Loucy (cell line): ENCODE data around the gene TMEM131.

Experiments
- H2AFZ ChIP-seq: fragments of 200-600 bp; sonication (generic); 2 replicates; pipeline ENCODE4 v1.6.0; 2016; ENCODE audit warnings: antibody characterized with exemption, mild to moderate bottlenecking, low read length, moderate library complexity
- H3F3A ChIP-seq: fragments of 200-600 bp; 2 replicates; pipeline ENCODE4 v1.6.0; 2016; ENCODE audit warnings: antibody characterized with exemption, low read depth, mild to moderate bottlenecking
- H3K27me3 ChIP-seq: fragments of 200-600 bp; sonication (generic); 2 replicates; pipeline ENCODE4 v1.6.1; 2014; ENCODE audit warnings: low read length, mild to moderate bottlenecking; ENCODE audit not compliant: insufficient read depth, poor library complexity, severe bottlenecking
- H3K36me3 ChIP-seq: fragments of 200-600 bp; sonication (generic); 2 replicates; pipeline ENCODE4 v1.6.1; 2016; ENCODE audit warnings: low read length; ENCODE audit not compliant: insufficient read depth
- H3K4me1 ChIP-seq: fragments of 200-600 bp; sonication (generic); 2 replicates; pipeline ENCODE4 v1.5.1; 2014; ENCODE audit warnings: low read length, mild to moderate bottlenecking; ENCODE audit not compliant: insufficient read depth, poor library complexity, severe bottlenecking
- H3K4me2 ChIP-seq: fragments of 200-600 bp; sonication (generic); 2 replicates; pipeline ENCODE4 v1.6.0; 2014; ENCODE audit warnings: antibody characterized with exemption, low read length, low read depth, mild to moderate bottlenecking; ENCODE audit not compliant: poor library complexity, severe bottlenecking
- H3K4me3 ChIP-seq: fragments of 200-600 bp; sonication (generic); 2 replicates; pipeline ENCODE4 v1.5.1; 2014; ENCODE audit warnings: low read length, mild to moderate bottlenecking, mixed read lengths; ENCODE audit not compliant: poor library complexity, severe bottlenecking
- H3K79me2 ChIP-seq: fragments of 200-600 bp; sonication (generic); 2 replicates; pipeline ENCODE4 v1.6.1; 2014; ENCODE audit warnings: low read length; ENCODE audit not compliant: insufficient read depth
- H3K9ac ChIP-seq: fragments of 200-600 bp; sonication (generic); 2 replicates; pipeline ENCODE4 v1.6.0; 2014; ENCODE audit warnings: mild to moderate bottlenecking, low read depth, low read length, moderate library complexity; ENCODE audit not compliant: poor library complexity, severe bottlenecking
- H3K9me2 ChIP-seq: fragments of 200-600 bp; sonication (generic); replicated peaks from 2 replicates; pipeline ENCODE4 v1.6.1; 2016; ENCODE audit warnings: low read depth, low read length, mixed read lengths
- H3K9me3 ChIP-seq: fragments of 200-600 bp; sonication (generic); 2 replicates; pipeline ENCODE4 v1.6.1; 2014; ENCODE audit warnings: mild to moderate bottlenecking, antibody characterized with exemption, low read length, low read depth; ENCODE audit not compliant: insufficient read depth
- H4K20me1 ChIP-seq: fragments of 200-600 bp; sonication (generic); 2 replicates; pipeline ENCODE4 v1.6.0; 2014; ENCODE audit warnings: antibody characterized with exemption, low read length, mild to moderate bottlenecking; ENCODE audit not compliant: insufficient read depth, poor library complexity, severe bottlenecking
- CTCF ChIP-seq: fragments of 200-600 bp; sonication (generic); conservative IDR thresholded peaks from 2 replicates; pipeline ENCODE4 v1.5.1; 2014; ENCODE audit warnings: mild to moderate bottlenecking, antibody characterized with exemption, low read length
- EZH2phosphoT487 ChIP-seq: fragments of 200-600 bp; IDR thresholded peaks from 2 replicates; pipeline ENCODE4 v1.6.1; 2018; ENCODE audit warnings: antibody characterized with exemption, mild to moderate bottlenecking, moderate library complexity, borderline replicate concordance

The TMEM131 gene

GRCh38 chr2:98006378-98006777, 10.6 kb upstream of the TMEM131 start:
- H3K36me3 ChIP-seq, result no peaks in the 10 kb centered on the region
- H3K4me2 ChIP-seq, result no peak overlapping the region
- H3K27me3 ChIP-seq, result no peaks in the 10 kb centered on the region
- TF ChIP-seq EZH2phosphoT487 (no peak), CTCF (no peak)
- H4K20me1 ChIP-seq, result no peaks in the 10 kb centered on the region
- H3K4me1 ChIP-seq, result peaks cover 13% of the 10 kb centered on the region
- H3K4me3 ChIP-seq, result no peak overlapping the region
- no peak overlapping the region for H3K9ac ChIP-seq
- H3K9me3 ChIP-seq, result no peaks in the 10 kb centered on the region
- no peaks in the 10 kb centered on the region for H3K9me2 ChIP-seq
- H2AFZ ChIP-seq, result no peak overlapping the region
- H3F3A ChIP-seq, result no peaks in the 10 kb centered on the region
- H3K79me2 ChIP-seq, result no peaks in the 10 kb centered on the region

- H3K9ac ChIP-seq, result no peak overlapping the region
- no peak overlapping the region for H3K4me2 ChIP-seq
- no peaks in the 10 kb centered on the region for H3K4me1 ChIP-seq
- no peaks in the 10 kb centered on the region for H3K9me2 ChIP-seq
- no peaks in the 10 kb centered on the region for H3K79me2 ChIP-seq
- H3K27me3 ChIP-seq, result no peaks in the 10 kb centered on the region
- no peaks in the 10 kb centered on the region for H3K36me3 ChIP-seq
- no peaks in the 10 kb centered on the region for H4K20me1 ChIP-seq
- no peaks in the 10 kb centered on the region for H3F3A ChIP-seq
- no peaks in the 10 kb centered on the region for H3K9me3 ChIP-seq
- TF ChIP-seq EZH2phosphoT487, result no peak
- no peak for TF ChIP-seq CTCF
- H2AFZ ChIP-seq, result no peak overlapping the region
- H3K4me3 ChIP-seq, result no peak overlapping the region
Observed at GRCh38 chr2:98004613-98005012, 8.9 kb upstream of the TMEM131 start.

- Histone ChIP-seq H3K36me3 (no peaks in the 10 kb centered on the region), H3K9ac (no peak overlapping the region), H3K4me2 (no peak overlapping the region), H3K4me3 (no peak overlapping the region), H3K27me3 (no peaks in the 10 kb centered on the region), H3K79me2 (no peaks in the 10 kb centered on the region), H3F3A (no peaks in the 10 kb centered on the region), H3K4me1 (no peaks in the 10 kb centered on the region), H2AFZ (no peak overlapping the region), H4K20me1 (no peaks in the 10 kb centered on the region), H3K9me2 (no peaks in the 10 kb centered on the region), H3K9me3 (no peaks in the 10 kb centered on the region)
- no peak for TF ChIP-seq CTCF
- TF ChIP-seq EZH2phosphoT487, result no peak
Observed at GRCh38 chr2:98004047-98004446, 8.3 kb upstream of the TMEM131 start.
